H9 (cell line): ENCODE results near the gene TGOLN2. TPM values are rescaled to one million over a fixed set of nuclear protein-coding genes. Genes with fewer than 3 reads are reported as not detected.

ENCODE experiments used
- DNase-seq: peaks from one replicate; pipeline ENCODE4 v3.0.0-alpha.2; 2017
- H2AFZ ChIP-seq: one replicate; pipeline ENCODE4 v1.6.1; 2013; ENCODE audit warnings: mild to moderate bottlenecking, low read length, control low read depth, moderate library complexity
- H2AK5ac ChIP-seq: 2 replicates; pipeline ENCODE4 v1.6.1; 2013; ENCODE audit warnings: low read length, control low read depth, mixed read lengths; ENCODE audit not compliant: insufficient read length
- H2BK120ac ChIP-seq: one replicate; pipeline ENCODE4 v1.6.1; 2013; ENCODE audit warnings: low read depth, mild to moderate bottlenecking, low read length, control low read depth, inconsistent platforms; ENCODE audit not compliant: poor library complexity, severe bottlenecking
- H2BK12ac ChIP-seq: 2 replicates; pipeline ENCODE4 v1.6.1; 2013; ENCODE audit warnings: low read length, control low read depth, mixed read lengths, low read depth; ENCODE audit not compliant: insufficient read length
- H2BK15ac ChIP-seq: 2 replicates; pipeline ENCODE4 v1.6.1; 2013; ENCODE audit warnings: low read depth, low read length, control low read depth
- H2BK20ac ChIP-seq: one replicate; pipeline ENCODE4 v1.6.1; 2013; ENCODE audit warnings: low read depth, mild to moderate bottlenecking, low read length, control low read depth, inconsistent platforms; ENCODE audit not compliant: poor library complexity, severe bottlenecking
- H2BK5ac ChIP-seq: 2 replicates; pipeline ENCODE4 v1.6.1; 2013; ENCODE audit warnings: low read length, control low read depth, mixed read lengths; ENCODE audit not compliant: insufficient read length
- H3K14ac ChIP-seq: 2 replicates; pipeline ENCODE4 v1.6.1; 2013; ENCODE audit warnings: low read length, control low read depth; ENCODE audit not compliant: insufficient read depth
- H3K18ac ChIP-seq: 2 replicates; pipeline ENCODE4 v1.6.1; 2013; ENCODE audit warnings: low read depth, mild to moderate bottlenecking, mixed read lengths, low read length, control low read depth; ENCODE audit not compliant: insufficient read length
- H3K23ac ChIP-seq: 2 replicates; pipeline ENCODE4 v1.6.1; 2013; ENCODE audit warnings: low read length, control low read depth, mixed read lengths, low read depth; ENCODE audit not compliant: insufficient read length
- H3K23me2 ChIP-seq: 2 replicates; pipeline ENCODE4 v1.6.1; 2013; ENCODE audit warnings: low read depth, mild to moderate bottlenecking, mixed read lengths, low read length, control low read depth; ENCODE audit not compliant: insufficient read length, poor library complexity, severe bottlenecking
- H3K27ac ChIP-seq: 2 replicates; pipeline ENCODE4 v1.5.1; 2013; ENCODE audit warnings: low read length, control low read depth, mixed read lengths, low read depth; ENCODE audit not compliant: insufficient read length
- H3K27me3 ChIP-seq: 2 replicates; pipeline ENCODE4 v1.6.1; 2013; ENCODE audit warnings: low read length, control low read depth, inconsistent platforms; ENCODE audit not compliant: insufficient read depth
- H3K4ac ChIP-seq: 2 replicates; pipeline ENCODE4 v1.6.1; 2013; ENCODE audit warnings: low read depth, mild to moderate bottlenecking, control low read depth, inconsistent platforms, low read length, moderate library complexity
- H3K4me1 ChIP-seq: 2 replicates; pipeline ENCODE4 v1.6.1; 2013; ENCODE audit warnings: low read length, control low read depth, inconsistent platforms; ENCODE audit not compliant: insufficient read depth
- H3K4me2 ChIP-seq: 2 replicates; pipeline ENCODE4 v1.6.1; 2013; ENCODE audit warnings: low read length, control low read depth, mixed read lengths; ENCODE audit not compliant: insufficient read length, insufficient read depth
- H3K56ac ChIP-seq: 2 replicates; pipeline ENCODE4 v1.6.1; 2013; ENCODE audit warnings: low read depth, mild to moderate bottlenecking, mixed read lengths, low read length, control low read depth; ENCODE audit not compliant: insufficient read length
- H3K79me1 ChIP-seq: 2 replicates; pipeline ENCODE4 v1.6.1; 2013; ENCODE audit warnings: low read depth, mild to moderate bottlenecking, moderate library complexity, low read length, control low read depth, inconsistent platforms; ENCODE audit not compliant: insufficient read depth, poor library complexity, severe bottlenecking
- H3K79me2 ChIP-seq: 2 replicates; pipeline ENCODE4 v1.6.1; 2013; ENCODE audit warnings: low read length, control low read depth, inconsistent platforms; ENCODE audit not compliant: insufficient read depth
- H3K9ac ChIP-seq: 2 replicates; pipeline ENCODE4 v1.6.1; 2013; ENCODE audit warnings: low read length, control low read depth, mixed read lengths; ENCODE audit not compliant: insufficient read length; ENCODE audit errors: extremely low read depth
- H3K9me3 ChIP-seq: one replicate; pipeline ENCODE4 v1.6.1; 2013; ENCODE audit warnings: low read depth, low read length, inconsistent platforms; ENCODE audit not compliant: control insufficient read depth
- H3T11ph ChIP-seq: one replicate; pipeline ENCODE4 v1.6.1; 2013; ENCODE audit warnings: mild to moderate bottlenecking, low read length, control low read depth, inconsistent platforms
- H4K20me1 ChIP-seq: one replicate; pipeline ENCODE4 v1.6.1; 2013; ENCODE audit not compliant: control insufficient read depth, insufficient read length, insufficient read depth
- H4K5ac ChIP-seq: 2 replicates; pipeline ENCODE4 v1.6.1; 2013; ENCODE audit warnings: low read depth, mild to moderate bottlenecking, mixed read lengths, low read length, control low read depth; ENCODE audit not compliant: insufficient read length
- H4K8ac ChIP-seq: replicated peaks from 2 replicates; pipeline ENCODE4 v1.6.1; 2013; ENCODE audit warnings: low read length, control low read depth, mixed read lengths, low read depth; ENCODE audit not compliant: insufficient read length
- H4K91ac ChIP-seq: 2 replicates; pipeline ENCODE4 v1.6.1; 2013; ENCODE audit warnings: low read depth, mild to moderate bottlenecking, moderate library complexity, mixed read lengths, low read length, control low read depth; ENCODE audit not compliant: insufficient read length
- H3K27ac Mint-ChIP-seq, 3 experiments: 2 replicates in 2 of 3; 3 replicates in 1 of 3; pipeline ENCODE4 v1.8.0; 2020 to 2021; ENCODE audit warnings: mixed read lengths in 3 of 3, mild to moderate bottlenecking in 1 of 3, moderate library complexity in 1 of 3
- H3K27me3 Mint-ChIP-seq: 2 replicates; pipeline ENCODE4 v1.8.0; 2021; ENCODE audit warnings: low read depth, mild to moderate bottlenecking, moderate library complexity, mixed read lengths
- H3K36me3 Mint-ChIP-seq, 3 experiments: 2 replicates in 2 of 3; 3 replicates in 1 of 3; pipeline ENCODE4 v1.8.0; 2020 to 2021; ENCODE audit warnings: low read depth in 3 of 3, mixed read lengths in 3 of 3; ENCODE audit not compliant: insufficient read depth in 1 of 3
- H3K4me1 Mint-ChIP-seq, 2 experiments: 2 replicates each; pipeline ENCODE4 v1.8.0; 2020; ENCODE audit warnings: mixed read lengths in 2 of 2
- H3K4me3 Mint-ChIP-seq, 2 experiments: 2 replicates in 1 of 2; 3 replicates in 1 of 2; pipeline ENCODE4 v1.8.0; 2020 to 2021; ENCODE audit warnings: mild to moderate bottlenecking in 2 of 2, mixed read lengths in 2 of 2, moderate library complexity in 1 of 2
- H3K9me3 Mint-ChIP-seq, 2 experiments: 2 replicates in 1 of 2; 3 replicates in 1 of 2; pipeline ENCODE4 v1.8.0; 2020; ENCODE audit warnings: mild to moderate bottlenecking in 2 of 2, mixed read lengths in 2 of 2, moderate library complexity in 1 of 2
- CTCF ChIP-seq: fragments of 200-600 bp; sonication (generic); conservative IDR thresholded peaks from 3 replicates; pipeline ENCODE4 v1.8.0; 2021; ENCODE audit warnings: antibody characterized with exemption, mild to moderate bottlenecking
- WGBS: extraction: QIAGEN DNeasy Blood & Tissue Kit; methylation state at CpG from one replicate; pipeline ENCODE4 v1.1.7; 2013; ENCODE audit warnings: missing lambda C conversion rate, low lambda C conversion rate, mixed read lengths; ENCODE audit not compliant: insufficient read length; ENCODE audit errors: extremely low coverage; 5-methylcytosine and 5-hydroxymethylcytosine counted together
- total RNA-seq: library from RNA; stranded (reverse); gene quantifications from 2 replicates; pipeline ENCODE4 v1.2.1, GENCODE V29; 2021

TGOLN2 gene
- total RNA-seq, 1 experiment from 2014 or later, result 47.8 TPM

GRCh38 chr2:85355521-85355920 lies 27.7 kb upstream of the TGOLN2 start:
- Histone ChIP-seq H3K4ac (no peak overlapping the region), H2AFZ (no peak overlapping the region), H3K9me3 (no peaks in the 10 kb centered on the region), H3K4me2 (peak overlapping the region; percentile 89), H4K20me1 (no peaks in the 10 kb centered on the region), H3T11ph (no peak overlapping the region), H3K27me3 (no peaks in the 10 kb centered on the region), H2BK5ac (no peak overlapping the region), H2BK12ac (no peak overlapping the region), H2AK5ac (no peak overlapping the region), H3K18ac (no peak overlapping the region), H2BK20ac (no peak overlapping the region), H2BK15ac (no peak overlapping the region), H3K9ac (no peak overlapping the region), H4K5ac (no peak overlapping the region), H3K4me1 (no peaks in the 10 kb centered on the region), H3K79me1 (no peaks in the 10 kb centered on the region), H2BK120ac (no peak overlapping the region), H3K14ac (no peak overlapping the region), H3K79me2 (no peaks in the 10 kb centered on the region), H4K91ac (no peak overlapping the region), H3K23ac (no peak overlapping the region), H3K56ac (no peak overlapping the region), H3K27ac (no peak overlapping the region), H3K23me2 (peaks cover 12% of the 10 kb centered on the region), H4K8ac (no peak overlapping the region)
- TF ChIP-seq CTCF, result no peak
- DNase-seq, result no peak
- WGBS, result no CpG with 5 or more reads among the region's 3 CpGs
- Mint-ChIP-seq H3K4me3 (peak overlapping the region; percentile 91 to 99), H3K27ac (no peak overlapping the region), H3K4me1 (peaks cover 5 to 12% of the 10 kb centered on the region in 2 experiments; a peak in 3 of 4 replicates), H3K36me3 (peaks cover 6 to 20% (median 6%) of the 10 kb centered on the region in 3 experiments; a peak in 6 of 7 replicates), H3K9me3 (no peaks in the 10 kb centered on the region), H3K27me3 (no peaks in the 10 kb centered on the region)
